Fibroblast of skin of scalp (primary cell): ENCODE data around the gene ANKRD40.

Source experiments
- DNase-seq: peaks from one replicate; pipeline ENCODE4 v3.0.0-alpha.2; 2013

The ANKRD40 gene

GRCh38 chr17:50668025-50668837, 39.5 kb downstream of the ANKRD40 start:
- peak; percentile 64 for DNase-seq

- DNase-seq, result no peak
These were observed 40.3 kb downstream of the ANKRD40 start for GRCh38 chr17:50667259-50668024.

- no peak for DNase-seq
These were observed 41.4 kb downstream of the ANKRD40 start for GRCh38 chr17:50666316-50666715.

GRCh38 chr17:50665838-50666237, 41.9 kb downstream of the ANKRD40 start:
- no peak for DNase-seq

- DNase-seq, result no peak
These were observed 42.8 kb downstream of the ANKRD40 start for GRCh38 chr17:50664788-50665458.

- DNase-seq, result no peak
These were observed 43.8 kb downstream of the ANKRD40 start for GRCh38 chr17:50663812-50664374.

GRCh38 chr17:50662632-50663225, 45.0 kb downstream of the ANKRD40 start:
- no peak for DNase-seq

GRCh38 chr17:50661795-50662391, 45.8 kb downstream of the ANKRD40 start:
- DNase-seq, result peak; percentile 78

GRCh38 chr17:50661348-50661747, 46.4 kb downstream of the ANKRD40 start:
- DNase-seq, result no peak

- no peak for DNase-seq
These were observed 46.8 kb downstream of the ANKRD40 start for GRCh38 chr17:50660887-50661345.

- peak; percentile 20 for DNase-seq
These were observed 47.5 kb downstream of the ANKRD40 start for GRCh38 chr17:50660042-50660886.

- DNase-seq, result no peak
These were observed 48.5 kb downstream of the ANKRD40 start for GRCh38 chr17:50659179-50659578.

- DNase-seq, result no peak
These were observed 49.1 kb downstream of the ANKRD40 start for GRCh38 chr17:50658616-50659015.

GRCh38 chr17:50657627-50658026, 50.1 kb downstream of the ANKRD40 start:
- DNase-seq, result no peak

GRCh38 chr17:50657054-50657453, 50.7 kb downstream of the ANKRD40 start:
- DNase-seq, result no peak

- no peak for DNase-seq
These were observed 51.2 kb downstream of the ANKRD40 start for GRCh38 chr17:50656509-50656908.

- no peak for DNase-seq
These were observed 54.0 kb downstream of the ANKRD40 start for GRCh38 chr17:50653738-50654137.

- DNase-seq, result no peak
These were observed 56.1 kb downstream of the ANKRD40 start for GRCh38 chr17:50651661-50652060.

GRCh38 chr17:50649042-50649908, 58.4 kb downstream of the ANKRD40 start:
- DNase-seq, result peak; percentile 29

GRCh38 chr17:50647187-50647586, 60.5 kb downstream of the ANKRD40 start:
- no peak for DNase-seq
